Testis (tissue), 2 donors: ENCODE measurements around the gene ZBTB4.

Source experiments
- CTCF ChIP-seq, 3 experiments: fragments of 450-650 bp in 2 of 3; fragments of 200-600 bp in 1 of 3; sonication (generic) in 1 of 3; IDR thresholded peaks; one replicate each; pipeline ENCODE4 v1.5.1; 2016 to 2019; ENCODE audit warnings: antibody characterized with exemption in 3 of 3, mild to moderate bottlenecking in 2 of 3, moderate library complexity in 1 of 3
- POLR2A ChIP-seq: fragments of 450-650 bp; IDR thresholded peaks from one replicate; pipeline ENCODE4 v1.6.1; 2017; ENCODE audit warnings: antibody characterized with exemption, mild to moderate bottlenecking, moderate library complexity

- no peak for TF ChIP-seq CTCF (IDR thresholded peaks at IDR 0.05)
- TF ChIP-seq POLR2A, result no peak
Observed at GRCh38 chr17:7501729-7502128, 22.3 kb upstream of the ZBTB4 start.
